Fibroblast of lung (primary cell): Measurements from ENCODE around the gene CARMIL1. TPM values are rescaled to one million over a fixed set of nuclear protein-coding genes. Genes with fewer than 3 reads are reported as not detected.

ENCODE experiments used
- DNase-seq, 2 donors: peaks; one replicate each; pipeline versions ENCODE4 v3.0.0 to v3.0.0-alpha.2; 2010; ENCODE audit warnings: low read depth in 2 of 2
- H2AFZ ChIP-seq: 2 replicates; pipeline ENCODE4 v1.5.1; 2012; ENCODE audit warnings: low read length, control low read depth, inconsistent platforms
- H3K27ac ChIP-seq: 2 replicates; pipeline ENCODE4 v1.5.1; 2011; ENCODE audit warnings: low read length, control low read depth; ENCODE audit not compliant: insufficient read depth
- H3K27me3 ChIP-seq: 2 replicates; pipeline ENCODE4 v1.5.1; 2011; ENCODE audit warnings: mild to moderate bottlenecking, low read length; ENCODE audit not compliant: control insufficient read depth, insufficient read depth
- H3K36me3 ChIP-seq: 2 replicates; pipeline ENCODE4 v1.5.1; 2011; ENCODE audit warnings: low read length; ENCODE audit not compliant: control insufficient read depth, insufficient read depth
- H3K4me1 ChIP-seq: 2 replicates; pipeline ENCODE4 v1.5.1; 2011; ENCODE audit warnings: low read length; ENCODE audit not compliant: control insufficient read depth, insufficient read depth; ENCODE audit errors: extremely low read depth
- H3K4me2 ChIP-seq: 2 replicates; pipeline ENCODE4 v1.5.1; 2011; ENCODE audit warnings: low read length, control low read depth; ENCODE audit not compliant: insufficient read depth; ENCODE audit errors: extremely low read depth
- H3K4me3 ChIP-seq, 4 experiments: fragments of 200-600 bp in 1 of 4; sonication (generic) in 1 of 4; replicated peaks in 1 of 4; 2 replicates each; pipeline ENCODE4 v1.5.1; 2011 to 2016; ENCODE audit warnings: low read length in 4 of 4, low read depth in 3 of 4, mild to moderate bottlenecking in 3 of 4, control low read depth in 2 of 4, inconsistent platforms in 1 of 4, mixed read lengths in 1 of 4; ENCODE audit not compliant: insufficient read depth in 1 of 4; ENCODE audit errors: control extremely low read depth in 1 of 4
- H3K79me2 ChIP-seq: 2 replicates; pipeline ENCODE4 v1.5.1; 2012; ENCODE audit warnings: mild to moderate bottlenecking, low read length, inconsistent platforms; ENCODE audit not compliant: control insufficient read depth, insufficient read depth
- H3K9ac ChIP-seq: 2 replicates; pipeline ENCODE4 v1.5.1; 2011; ENCODE audit warnings: mild to moderate bottlenecking, low read length, control low read depth; ENCODE audit not compliant: insufficient read depth
- H3K9me3 ChIP-seq: 2 replicates; pipeline ENCODE4 v1.5.1; 2012; ENCODE audit warnings: low read depth, low read length; ENCODE audit not compliant: control insufficient read depth, insufficient read depth
- H4K20me1 ChIP-seq: 2 replicates; pipeline ENCODE4 v1.5.1; 2011; ENCODE audit warnings: low read length; ENCODE audit not compliant: control insufficient read depth, insufficient read depth; ENCODE audit errors: extremely low read depth
- CTCF ChIP-seq, 2 donors: IDR thresholded peaks in 1 of 2; conservative IDR thresholded peaks in 1 of 2; 1 replicate in 1 of 2; 2 replicates in 1 of 2; pipeline ENCODE4 v1.5.1; 2011 to 2012; ENCODE audit warnings: low read length in 2 of 2, control low read depth in 1 of 2, inconsistent platforms in 1 of 2, low read depth in 1 of 2, mild to moderate bottlenecking in 1 of 2
- EZH2 ChIP-seq: IDR thresholded peaks from 2 replicates; pipeline ENCODE4 v1.5.1; 2012; ENCODE audit warnings: low read length, control low read depth, mild to moderate bottlenecking; ENCODE audit errors: missing control alignments
- polyA plus RNA-seq, 2 donors: library from polyadenylated mRNA; depleted of rRNA in 1 of 2; stranded (reverse) in 1 of 2; unstranded in 1 of 2; fragments of >200 nt; gene quantifications; 2 replicates each; pipeline ENCODE4 v1.2.1, GENCODE V29; 2011 to 2012; ENCODE audit warnings: missing spikeins in 1 of 2
- total RNA-seq: library from RNA; depleted of rRNA; stranded (reverse); fragments of >200 nt; gene quantifications from 2 replicates; pipeline ENCODE4 v1.2.1, GENCODE V29; 2014

The CARMIL1 gene
- total and polyA plus RNA-seq, 2 donors (not counting 1 experiment from before 2014, with no cell fraction given): 10.2 to 12.5 TPM

- Histone ChIP-seq H3K9ac (no peak overlapping the region), H3K9me3 (no peaks in the 10 kb centered on the region), H3K36me3 (no peaks in the 10 kb centered on the region), H3K4me1 (no peaks in the 10 kb centered on the region), H3K27me3 (no peaks in the 10 kb centered on the region), H3K4me3 (no peak overlapping the region), H4K20me1 (no peaks in the 10 kb centered on the region), H2AFZ (no peak overlapping the region), H3K4me2 (no peak overlapping the region), H3K79me2 (no peaks in the 10 kb centered on the region), H3K27ac (no peak overlapping the region)
- TF ChIP-seq EZH2: no peak
- TF ChIP-seq CTCF (conservative IDR thresholded peaks at IDR 0.05 in 1 of 2, IDR thresholded peaks at IDR 0.05 in 1 of 2; ENCODE audit: low read depth in 1 of 2, low read length in 2 of 2): no peak
- DNase-seq: no peak
Measured at GRCh38 chr6:25344827-25345226, 65.7 kb downstream of the CARMIL1 start.

- TF ChIP-seq EZH2 (no peak), CTCF (conservative IDR thresholded peaks at IDR 0.05 in 1 of 2, IDR thresholded peaks at IDR 0.05 in 1 of 2; ENCODE audit: low read depth in 1 of 2, low read length in 2 of 2) (no peak)
- Histone ChIP-seq H3K27me3 (no peaks in the 10 kb centered on the region), H2AFZ (no peak overlapping the region), H3K4me1 (no peaks in the 10 kb centered on the region), H4K20me1 (no peaks in the 10 kb centered on the region), H3K9ac (no peak overlapping the region), H3K9me3 (no peaks in the 10 kb centered on the region), H3K4me3 (no peak overlapping the region), H3K4me2 (no peak overlapping the region), H3K79me2 (no peaks in the 10 kb centered on the region), H3K36me3 (no peaks in the 10 kb centered on the region), H3K27ac (no peak overlapping the region)
- no peak for DNase-seq
Measured at GRCh38 chr6:25346064-25346463, 66.9 kb downstream of the CARMIL1 start.

GRCh38 chr6:25350573-25350972 is 71.4 kb downstream of the CARMIL1 start:
- Histone ChIP-seq H3K79me2 (no peaks in the 10 kb centered on the region), H4K20me1 (no peaks in the 10 kb centered on the region), H3K4me3 (no peak overlapping the region), H3K9me3 (no peaks in the 10 kb centered on the region), H2AFZ (no peak overlapping the region), H3K27ac (no peak overlapping the region), H3K9ac (no peak overlapping the region), H3K4me1 (peaks cover 6% of the 10 kb centered on the region), H3K27me3 (no peaks in the 10 kb centered on the region), H3K4me2 (no peak overlapping the region), H3K36me3 (no peaks in the 10 kb centered on the region)
- no peak for DNase-seq
- TF ChIP-seq EZH2: no peak
- no peak for TF ChIP-seq CTCF (conservative IDR thresholded peaks at IDR 0.05 in 1 of 2, IDR thresholded peaks at IDR 0.05 in 1 of 2; ENCODE audit: low read depth in 1 of 2, low read length in 2 of 2)
